Karpas-422 (cell line): ENCODE data around the gene FAM107A. TPM values are rescaled to one million over a fixed set of nuclear protein-coding genes. Genes with fewer than 3 reads are reported as not detected.

ENCODE experiments used
- DNase-seq: peaks from one replicate; pipeline ENCODE4 v3.0.0-alpha.2; 2015
- H2AFZ ChIP-seq: fragments of 200-600 bp; sonication (generic); 2 replicates; pipeline ENCODE4 v1.6.1; 2014; ENCODE audit warnings: antibody characterized with exemption, low read length, mixed read lengths
- H3K27ac ChIP-seq: fragments of 200-600 bp; sonication (generic); 2 replicates; pipeline ENCODE4 v1.5.1; 2014; ENCODE audit warnings: mild to moderate bottlenecking, low read length, moderate library complexity
- H3K27me3 ChIP-seq: fragments of 200-600 bp; sonication (generic); 2 replicates; pipeline ENCODE4 v1.6.1; 2014; ENCODE audit warnings: low read length, mixed read lengths
- H3K36me3 ChIP-seq: fragments of 200-600 bp; sonication (generic); 2 replicates; pipeline ENCODE4 v1.6.1; 2014; ENCODE audit warnings: low read length, mixed read lengths; ENCODE audit not compliant: insufficient read depth
- H3K4me1 ChIP-seq: fragments of 200-600 bp; sonication (generic); 2 replicates; pipeline ENCODE4 v1.6.1; 2014; ENCODE audit warnings: mild to moderate bottlenecking, low read length, mixed read lengths
- H3K4me2 ChIP-seq: fragments of 200-600 bp; sonication (generic); 2 replicates; pipeline ENCODE4 v1.6.1; 2014; ENCODE audit warnings: low read length, low read depth, mild to moderate bottlenecking; ENCODE audit not compliant: poor library complexity, severe bottlenecking
- H3K4me3 ChIP-seq: fragments of 200-600 bp; sonication (generic); 2 replicates; pipeline ENCODE4 v1.5.1; 2014; ENCODE audit warnings: mild to moderate bottlenecking, antibody characterized with exemption, low read length, mixed read lengths
- H3K79me2 ChIP-seq: fragments of 200-600 bp; sonication (generic); 2 replicates; pipeline ENCODE4 v1.6.1; 2014; ENCODE audit warnings: mild to moderate bottlenecking, low read length, mixed read lengths
- H3K9ac ChIP-seq: fragments of 200-600 bp; sonication (generic); 2 replicates; pipeline ENCODE4 v1.6.0; 2014; ENCODE audit warnings: low read length
- H3K9me2 ChIP-seq: fragments of 200-600 bp; sonication (generic), shearing (Covaris generic); replicated peaks from 2 replicates; pipeline ENCODE4 v1.6.0; 2014; ENCODE audit warnings: mild to moderate bottlenecking, low read length, moderate library complexity; ENCODE audit not compliant: insufficient read depth
- H3K9me3 ChIP-seq: fragments of 300-700, 200-600 bp; sonication (generic); 2 replicates; pipeline ENCODE4 v1.6.1; 2014; ENCODE audit warnings: low read length, mixed read lengths
- H4K20me1 ChIP-seq: fragments of 200-600 bp; sonication (generic); 2 replicates; pipeline ENCODE4 v1.6.1; 2014; ENCODE audit warnings: mild to moderate bottlenecking, antibody characterized with exemption, low read length, low read depth; ENCODE audit not compliant: insufficient read depth
- total RNA-seq: library from RNA; depleted of rRNA; stranded (reverse); fragments of >200 nt; shearing (Covaris generic); gene quantifications from 2 replicates; pipeline ENCODE4 v1.2.3, GENCODE V29; 2014; ENCODE audit warnings: low replicate concordance

The FAM107A gene
- total RNA-seq, 1 experiment from 2014 or later = not detected

- H3K79me2 ChIP-seq = no peaks in the 10 kb centered on the region
- no peak overlapping the region for H3K4me2 ChIP-seq
- no peak overlapping the region for H3K27ac ChIP-seq
- H3K4me1 ChIP-seq = no peaks in the 10 kb centered on the region
- H4K20me1 ChIP-seq = no peaks in the 10 kb centered on the region
- no peaks in the 10 kb centered on the region for H3K27me3 ChIP-seq
- H3K9ac ChIP-seq = no peak overlapping the region
- H3K36me3 ChIP-seq = no peaks in the 10 kb centered on the region
- no peak overlapping the region for H2AFZ ChIP-seq
- no peaks in the 10 kb centered on the region for H3K9me3 ChIP-seq
- no peak overlapping the region for H3K4me3 ChIP-seq
- DNase-seq = no peak
- H3K9me2 ChIP-seq = no peaks in the 10 kb centered on the region
Measured at GRCh38 chr3:58604031-58604430, 26.8 kb upstream of the FAM107A start.

DNA sequence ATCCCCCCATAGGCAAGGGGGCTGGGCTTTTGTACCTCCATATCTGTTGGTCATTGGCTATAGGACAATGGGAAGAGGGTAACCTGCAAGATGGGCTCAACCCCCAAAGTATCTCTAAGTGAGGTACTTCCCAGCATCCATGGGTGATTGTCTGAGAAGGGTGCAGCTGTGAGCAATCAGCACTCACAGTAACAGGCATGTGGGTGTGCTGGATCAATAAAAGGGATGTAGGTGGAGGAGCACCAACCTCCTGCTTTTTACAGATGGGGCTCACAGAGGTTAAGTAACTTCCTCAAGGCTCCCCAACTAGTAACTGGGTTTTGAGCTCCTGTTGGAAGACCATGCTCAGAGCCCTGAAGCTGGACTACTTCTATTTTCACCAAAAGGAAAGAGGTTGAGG is 26.4 kb upstream of the FAM107A start:
- no peak overlapping the region for H3K4me3 ChIP-seq
- no peak for DNase-seq
- H3K9me2 ChIP-seq = no peaks in the 10 kb centered on the region
- no peaks in the 10 kb centered on the region for H3K36me3 ChIP-seq
- no peaks in the 10 kb centered on the region for H4K20me1 ChIP-seq
- H2AFZ ChIP-seq = no peak overlapping the region
- no peak overlapping the region for H3K9ac ChIP-seq
- no peaks in the 10 kb centered on the region for H3K4me1 ChIP-seq
- H3K79me2 ChIP-seq = no peaks in the 10 kb centered on the region
- no peak overlapping the region for H3K4me2 ChIP-seq
- no peaks in the 10 kb centered on the region for H3K27me3 ChIP-seq
- no peaks in the 10 kb centered on the region for H3K9me3 ChIP-seq
- H3K27ac ChIP-seq = no peak overlapping the region

DNA sequence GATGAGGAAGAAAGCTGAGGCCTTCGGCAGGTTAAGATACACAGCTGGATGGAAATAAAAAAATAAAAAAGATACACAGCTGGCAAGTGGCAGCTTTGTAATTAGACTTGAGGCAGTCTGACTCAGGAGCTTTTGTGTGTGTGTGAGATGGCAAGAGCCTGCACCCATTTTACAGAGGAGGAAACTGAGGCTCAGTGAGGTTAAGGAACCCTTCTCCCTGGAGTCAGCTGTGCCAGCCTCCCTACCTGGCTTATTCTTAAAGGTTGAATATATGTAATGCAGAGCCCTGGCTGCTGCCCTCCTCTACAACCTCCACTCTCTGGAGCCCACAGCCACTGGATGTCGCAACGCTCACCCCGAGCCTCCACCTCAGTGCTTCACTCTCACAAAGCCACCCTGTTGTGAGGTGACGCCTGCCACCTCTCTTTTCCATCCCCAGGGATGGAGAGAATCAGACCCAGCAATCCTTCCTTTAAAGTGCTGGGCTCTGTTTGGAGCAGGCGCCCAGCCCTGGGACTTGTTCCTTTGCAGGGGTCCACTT is 20.6 kb upstream of the FAM107A start:
- Histone ChIP-seq H3K27me3 (no peaks in the 10 kb centered on the region), H3K4me2 (no peak overlapping the region), H3K4me1 (no peaks in the 10 kb centered on the region), H3K4me3 (no peak overlapping the region), H3K36me3 (no peaks in the 10 kb centered on the region), H3K27ac (no peak overlapping the region), H3K9ac (no peak overlapping the region), H2AFZ (no peak overlapping the region), H3K9me2 (no peaks in the 10 kb centered on the region), H3K79me2 (no peaks in the 10 kb centered on the region), H3K9me3 (no peaks in the 10 kb centered on the region), H4K20me1 (no peaks in the 10 kb centered on the region)
- DNase-seq = no peak

GRCh38 chr3:58596834-58597518 is 19.8 kb upstream of the FAM107A start:
- no peak overlapping the region for H3K9ac ChIP-seq

GRCh38 chr3:58594117-58594516 is 16.9 kb upstream of the FAM107A start:
- Histone ChIP-seq H3K27me3 (no peaks in the 10 kb centered on the region), H3K4me1 (no peaks in the 10 kb centered on the region), H4K20me1 (no peaks in the 10 kb centered on the region), H3K36me3 (no peaks in the 10 kb centered on the region), H3K9me2 (no peaks in the 10 kb centered on the region), H3K9ac (no peak overlapping the region), H3K4me3 (no peak overlapping the region), H3K79me2 (no peaks in the 10 kb centered on the region), H3K9me3 (no peaks in the 10 kb centered on the region), H2AFZ (no peak overlapping the region), H3K27ac (no peak overlapping the region), H3K4me2 (no peak overlapping the region)
- no peak for DNase-seq

More at GRCh38 chr3:58596834-58597518, 19.8 kb upstream of the FAM107A start:
- Histone ChIP-seq H3K9me2 (no peaks in the 10 kb centered on the region), H3K4me3 (no peak overlapping the region), H3K36me3 (no peaks in the 10 kb centered on the region), H3K9me3 (no peaks in the 10 kb centered on the region), H3K27ac (no peak overlapping the region), H3K4me2 (no peak overlapping the region), H3K27me3 (no peaks in the 10 kb centered on the region), H3K79me2 (no peaks in the 10 kb centered on the region), H2AFZ (no peak overlapping the region), H3K4me1 (no peaks in the 10 kb centered on the region), H4K20me1 (no peaks in the 10 kb centered on the region)
- no peak for DNase-seq

- no peaks in the 10 kb centered on the region for H3K4me1 ChIP-seq
- no peak overlapping the region for H3K27ac ChIP-seq
- H4K20me1 ChIP-seq = no peaks in the 10 kb centered on the region
- H3K36me3 ChIP-seq = no peaks in the 10 kb centered on the region
- H3K79me2 ChIP-seq = no peaks in the 10 kb centered on the region
- H3K9ac ChIP-seq = no peak overlapping the region
- H3K9me3 ChIP-seq = no peaks in the 10 kb centered on the region
- DNase-seq = no peak
- H3K4me2 ChIP-seq = no peak overlapping the region
- no peaks in the 10 kb centered on the region for H3K27me3 ChIP-seq
- no peaks in the 10 kb centered on the region for H3K9me2 ChIP-seq
- no peak overlapping the region for H2AFZ ChIP-seq
- no peak overlapping the region for H3K4me3 ChIP-seq
Measured at GRCh38 chr3:58591517-58592510, 14.6 kb upstream of the FAM107A start.

- Histone ChIP-seq H3K4me3 (no peak overlapping the region), H3K9ac (no peak overlapping the region), H3K27ac (no peak overlapping the region), H3K27me3 (peaks cover 3% of the 10 kb centered on the region; the same call in 1 of the 2 replicates), H4K20me1 (no peaks in the 10 kb centered on the region), H3K9me3 (no peaks in the 10 kb centered on the region), H2AFZ (no peak overlapping the region), H3K4me1 (peaks cover 16% of the 10 kb centered on the region), H3K79me2 (no peaks in the 10 kb centered on the region), H3K9me2 (no peaks in the 10 kb centered on the region), H3K36me3 (no peaks in the 10 kb centered on the region), H3K4me2 (no peak overlapping the region)
- peak; percentile 63 for DNase-seq
Measured at GRCh38 chr3:58588030-58588614, 10.9 kb upstream of the FAM107A start.

GRCh38 chr3:58586776-58587192 is 9.6 kb upstream of the FAM107A start:
- Histone ChIP-seq H3K79me2 (no peaks in the 10 kb centered on the region), H3K4me2 (no peak overlapping the region)

More at GRCh38 chr3:58586776-58587192, 9.6 kb upstream of the FAM107A start:
- Histone ChIP-seq H2AFZ (no peak overlapping the region), H3K27ac (no peak overlapping the region), H3K4me1 (peaks cover 16% of the 10 kb centered on the region), H3K4me3 (no peak overlapping the region), H3K9ac (no peak overlapping the region), H3K9me3 (no peaks in the 10 kb centered on the region), H3K36me3 (no peaks in the 10 kb centered on the region), H3K9me2 (no peaks in the 10 kb centered on the region), H3K27me3 (peaks cover 3% of the 10 kb centered on the region; the same call in 1 of the 2 replicates), H4K20me1 (no peaks in the 10 kb centered on the region)
- no peak for DNase-seq
